HepG2 (cell line): Measurements from ENCODE around the gene TEKT5. TPM values are rescaled to one million over a fixed set of nuclear protein-coding genes. Genes with fewer than 3 reads are reported as not detected.

ENCODE experiments used
- ELF1 ChIP-seq: sonication (generic); formaldehyde crosslinking; IDR thresholded peaks from 2 replicates; pipeline ENCODE4 v1.4.0; 2020; ENCODE audit warnings: missing genetic modification reagents
- FOSL2 ChIP-seq: sonication (generic); formaldehyde crosslinking; IDR thresholded peaks from 2 replicates; pipeline ENCODE4 v1.4.0; 2020; ENCODE audit warnings: missing genetic modification reagents
- FOXA1 ChIP-seq, 2 experiments: fragments of 450-650 bp in 1 of 2; sonication (generic) in 1 of 2; formaldehyde crosslinking in 1 of 2; IDR thresholded peaks; 2 replicates each; pipeline versions ENCODE4 v1.4.0 to v1.6.1; 2016 to 2020; ENCODE audit warnings: missing genetic modification reagents in 1 of 2
- MED8 ChIP-seq: sonication (generic); formaldehyde crosslinking; IDR thresholded peaks from 2 replicates; pipeline ENCODE4 v1.8.1; 2023; ENCODE audit warnings: mild to moderate bottlenecking, missing genetic modification reagents; ENCODE audit not compliant: insufficient replicate concordance
- NFATC3 ChIP-seq: sonication (generic); formaldehyde crosslinking; IDR thresholded peaks from 2 replicates; pipeline ENCODE4 v1.5.1; 2020; ENCODE audit warnings: mild to moderate bottlenecking, missing genetic modification reagents
- RARA ChIP-seq: IDR thresholded peaks from 2 replicates; pipeline ENCODE4 v1.6.1; 2016; ENCODE audit warnings: missing genetic modification reagents, missing compliant biosample characterization
- RXRB ChIP-seq: IDR thresholded peaks from 2 replicates; pipeline ENCODE4 v1.6.1; 2016; ENCODE audit warnings: borderline replicate concordance, missing genetic modification reagents, missing compliant biosample characterization
- SOX5 ChIP-seq: IDR thresholded peaks from 2 replicates; pipeline ENCODE4 v1.6.1; 2016; ENCODE audit warnings: borderline replicate concordance
- SP4 ChIP-seq: sonication (generic); formaldehyde crosslinking; IDR thresholded peaks from 2 replicates; pipeline ENCODE4 v1.8.1; 2023; ENCODE audit warnings: mild to moderate bottlenecking, missing genetic modification reagents
- TSC22D2 ChIP-seq: sonication (generic); formaldehyde crosslinking; IDR thresholded peaks from 2 replicates; pipeline ENCODE4 v1.5.1; 2020; ENCODE audit warnings: missing genetic modification reagents, mild to moderate bottlenecking, borderline replicate concordance
- ZFP36L2 ChIP-seq: sonication (generic); formaldehyde crosslinking; IDR thresholded peaks from 2 replicates; pipeline ENCODE4 v1.4.0; 2020; ENCODE audit warnings: missing genetic modification reagents
- ZMYM4 ChIP-seq: sonication (generic); formaldehyde crosslinking; IDR thresholded peaks from 2 replicates; pipeline ENCODE4 v1.8.1; 2023; ENCODE audit warnings: mild to moderate bottlenecking, missing genetic modification reagents
- ZNF121 ChIP-seq: sonication (generic); formaldehyde crosslinking; IDR thresholded peaks from 2 replicates; pipeline ENCODE4 v1.5.0; 2020; ENCODE audit warnings: mild to moderate bottlenecking, missing genetic modification reagents
- ZNF143 ChIP-seq: sonication (generic); formaldehyde crosslinking; IDR thresholded peaks from 2 replicates; pipeline ENCODE4 v1.4.0; 2020; ENCODE audit warnings: missing genetic modification reagents
- ZNF225 ChIP-seq: sonication (generic); formaldehyde crosslinking; IDR thresholded peaks from 2 replicates; pipeline ENCODE4 v1.4.0; 2020; ENCODE audit warnings: mild to moderate bottlenecking, missing genetic modification reagents
- ZNF24 ChIP-seq: fragments of 450-650 bp; IDR thresholded peaks from 2 replicates; pipeline ENCODE4 v1.6.1; 2017; ENCODE audit warnings: antibody characterized with exemption, mild to moderate bottlenecking
- ZNF501 ChIP-seq: sonication (generic); formaldehyde crosslinking; IDR thresholded peaks from 2 replicates; pipeline ENCODE4 v1.5.1; 2020; ENCODE audit warnings: mild to moderate bottlenecking, moderate library complexity, missing genetic modification reagents
- ZNF567 ChIP-seq: sonication (generic); formaldehyde crosslinking; IDR thresholded peaks from 2 replicates; pipeline ENCODE4 v1.8.1; 2023; ENCODE audit warnings: mild to moderate bottlenecking, missing genetic modification reagents, borderline replicate concordance
- ZNF589 ChIP-seq: sonication (generic); formaldehyde crosslinking; conservative IDR thresholded peaks from 2 replicates; pipeline ENCODE4 v1.8.0; 2022; ENCODE audit warnings: mild to moderate bottlenecking, moderate library complexity, missing genetic modification reagents
- ZNF615 ChIP-seq: sonication (generic); formaldehyde crosslinking; IDR thresholded peaks from 2 replicates; pipeline ENCODE4 v1.5.0; 2020; ENCODE audit warnings: mild to moderate bottlenecking, missing genetic modification reagents, borderline replicate concordance
- ZNF737 ChIP-seq: sonication (generic); formaldehyde crosslinking; IDR thresholded peaks from 2 replicates; pipeline ENCODE4 v1.5.0; 2020; ENCODE audit warnings: missing genetic modification reagents, mild to moderate bottlenecking, borderline replicate concordance
- ZNF772 ChIP-seq: sonication (generic); formaldehyde crosslinking; IDR thresholded peaks from 2 replicates; pipeline ENCODE4 v1.5.0; 2020; ENCODE audit warnings: mild to moderate bottlenecking, missing genetic modification reagents
- ZNF792 ChIP-seq: IDR thresholded peaks from 2 replicates; pipeline ENCODE4 v1.6.1; 2016
- ZNF839 ChIP-seq: sonication (generic); formaldehyde crosslinking; IDR thresholded peaks from 2 replicates; pipeline ENCODE4 v1.4.0; 2020; ENCODE audit warnings: missing genetic modification reagents, mild to moderate bottlenecking, borderline replicate concordance
- polyA plus RNA-seq, 8 experiments: library from polyadenylated mRNA; depleted of rRNA in 3 of 8; stranded (reverse) in 7 of 8; unstranded in 1 of 8; fragments of >200 nt; fragmentation: Illumina TruSeq in 4 of 8; extraction: Trizol in 4 of 8; gene quantifications; 2 replicates each; pipeline versions ENCODE4 v1.2.1 to v1.2.3, GENCODE V29; 2011 to 2016; ENCODE audit warnings: low read depth in 4 of 8, missing spikeins in 1 of 8, mixed read lengths in 1 of 8; ENCODE audit not compliant: insufficient read depth in 1 of 8
- total RNA-seq, 5 experiments: library from RNA; depleted of rRNA; stranded (reverse); fragments of >200 nt; fragmentation: Illumina TruSeq; extraction: Trizol; gene quantifications; 2 replicates each; pipeline ENCODE4 v1.2.3, GENCODE V29; 2016; ENCODE audit warnings: low read depth in 1 of 5
- TF ChIP-seq, protein P1 (sequence below): IDR thresholded peaks from 2 replicates; pipeline ENCODE4 v1.6.1; 2016
- TF ChIP-seq, protein P2 (sequence below): sonication (generic); formaldehyde crosslinking; IDR thresholded peaks from 2 replicates; pipeline ENCODE4 v1.5.1; 2020; ENCODE audit warnings: missing genetic modification reagents, mild to moderate bottlenecking, borderline replicate concordance
- TF ChIP-seq, protein P3 (sequence below): sonication (generic); formaldehyde crosslinking; IDR thresholded peaks from 2 replicates; pipeline ENCODE4 v1.8.0; 2022; ENCODE audit warnings: mild to moderate bottlenecking, missing genetic modification reagents

TEKT5 gene
- total and polyA plus RNA-seq, 2 of the 13 experiments (the other 11 are each of a cell fraction or from before 2014, with no cell fraction given), result 0.16 TPM; not detected in 1

DNA sequence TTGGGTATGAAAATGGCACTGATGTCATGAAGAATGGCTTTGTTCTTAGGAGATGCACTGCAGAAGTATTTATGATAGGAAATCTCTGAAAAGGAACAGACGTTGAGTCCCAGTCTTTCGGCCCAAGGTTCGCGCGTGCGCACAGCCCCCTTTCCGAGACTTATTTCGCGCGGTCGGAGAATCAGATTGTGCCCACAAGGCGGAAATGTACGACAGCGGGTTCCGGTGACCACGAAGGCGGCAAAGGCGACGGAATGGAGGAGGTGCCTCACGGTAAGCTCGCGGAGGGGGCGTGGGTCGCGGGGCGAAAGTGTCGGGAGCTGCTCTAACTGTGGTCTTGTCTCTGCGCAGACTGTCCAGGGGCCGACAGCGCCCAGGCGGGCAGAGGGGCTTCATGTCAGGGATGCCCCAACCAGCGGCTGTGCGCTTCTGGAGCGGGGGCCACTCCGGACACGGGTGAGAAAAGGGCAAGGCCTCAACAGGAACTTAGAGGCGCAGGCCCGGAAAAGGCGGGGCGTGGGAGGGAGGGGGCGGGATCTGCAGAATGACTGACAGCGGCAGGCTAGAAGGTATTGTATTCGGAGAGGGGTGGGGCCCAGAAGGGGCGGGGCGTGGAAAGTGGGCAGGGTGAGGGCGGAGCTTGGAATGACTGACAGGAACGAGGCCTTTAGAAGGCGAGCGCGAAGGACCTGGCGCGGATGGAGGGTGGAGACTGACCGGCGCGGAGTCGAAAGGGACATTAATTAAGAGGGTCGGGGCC, 49.1 kb upstream of the TEKT5 start, which contains the start of gene NUBP1 (continued):
- TF ChIP-seq ZNF24 (no peak), ZNF792 (CRISPR knock-in tag) (peak; percentile 86), ELF1 (CRISPR knock-in tag) (peak; percentile 97), ZNF121 (peak; percentile 39; the same call in 1 of the 2 replicates), SP4 (CRISPR knock-in tag) (peak; percentile 98), NFATC3 (CRISPR knock-in tag) (peak; percentile 91), ZFP36L2 (CRISPR knock-in tag) (peak; percentile 88; the same call in 1 of the 2 replicates), ZNF615 (CRISPR knock-in tag) (peak; percentile 19; the same call in 1 of the 2 replicates), RXRB (peak; percentile 65; the same call in 1 of the 2 replicates), ZMYM4 (peak; percentile 94), FOXA1 (IDR thresholded peaks at IDR 0.05) (no peak), FOXA1 (CRISPR knock-in tag; IDR thresholded peaks at IDR 0.05) (no peak; the same call in 1 of the 2 replicates), ZNF143 (CRISPR knock-in tag) (peak; percentile 53; the same call in 1 of the 2 replicates), ZNF839 (CRISPR knock-in tag) (peak; percentile 97; the same call in 1 of the 2 replicates), FOSL2 (peak; percentile 74), ZNF737 (CRISPR knock-in tag) (0 out of 2 replicates have a peak, but pooled peaks have one; percentile 56), RARA (CRISPR knock-in tag) (peak; percentile 67), ZNF567 (peak; percentile 98), ZNF501 (CRISPR knock-in tag) (peak; percentile 100), ZNF589 (CRISPR knock-in tag) (peak; percentile 94), MED8 (peak; percentile 92), ZNF772 (CRISPR knock-in tag) (peak; percentile 99), TSC22D2 (CRISPR knock-in tag) (peak; percentile 94), SOX5 (CRISPR knock-in tag) (peak; percentile 20; the same call in 1 of the 2 replicates), ZNF225 (CRISPR knock-in tag) (peak; percentile 99)
- TF ChIP-seq, protein P1, sequence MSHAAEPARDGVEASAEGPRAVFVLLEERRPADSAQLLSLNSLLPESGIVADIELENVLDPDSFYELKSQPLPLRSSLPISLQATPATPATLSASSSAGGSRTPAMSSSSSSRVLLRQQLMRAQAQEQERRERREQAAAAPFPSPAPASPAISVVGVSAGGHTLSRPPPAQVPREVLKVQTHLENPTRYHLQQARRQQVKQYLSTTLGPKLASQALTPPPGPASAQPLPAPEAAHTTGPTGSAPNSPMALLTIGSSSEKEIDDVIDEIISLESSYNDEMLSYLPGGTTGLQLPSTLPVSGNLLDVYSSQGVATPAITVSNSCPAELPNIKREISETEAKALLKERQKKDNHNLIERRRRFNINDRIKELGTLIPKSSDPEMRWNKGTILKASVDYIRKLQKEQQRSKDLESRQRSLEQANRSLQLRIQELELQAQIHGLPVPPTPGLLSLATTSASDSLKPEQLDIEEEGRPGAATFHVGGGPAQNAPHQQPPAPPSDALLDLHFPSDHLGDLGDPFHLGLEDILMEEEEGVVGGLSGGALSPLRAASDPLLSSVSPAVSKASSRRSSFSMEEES (CRISPR knock-in tag), result no peak
- TF ChIP-seq, protein P2, sequence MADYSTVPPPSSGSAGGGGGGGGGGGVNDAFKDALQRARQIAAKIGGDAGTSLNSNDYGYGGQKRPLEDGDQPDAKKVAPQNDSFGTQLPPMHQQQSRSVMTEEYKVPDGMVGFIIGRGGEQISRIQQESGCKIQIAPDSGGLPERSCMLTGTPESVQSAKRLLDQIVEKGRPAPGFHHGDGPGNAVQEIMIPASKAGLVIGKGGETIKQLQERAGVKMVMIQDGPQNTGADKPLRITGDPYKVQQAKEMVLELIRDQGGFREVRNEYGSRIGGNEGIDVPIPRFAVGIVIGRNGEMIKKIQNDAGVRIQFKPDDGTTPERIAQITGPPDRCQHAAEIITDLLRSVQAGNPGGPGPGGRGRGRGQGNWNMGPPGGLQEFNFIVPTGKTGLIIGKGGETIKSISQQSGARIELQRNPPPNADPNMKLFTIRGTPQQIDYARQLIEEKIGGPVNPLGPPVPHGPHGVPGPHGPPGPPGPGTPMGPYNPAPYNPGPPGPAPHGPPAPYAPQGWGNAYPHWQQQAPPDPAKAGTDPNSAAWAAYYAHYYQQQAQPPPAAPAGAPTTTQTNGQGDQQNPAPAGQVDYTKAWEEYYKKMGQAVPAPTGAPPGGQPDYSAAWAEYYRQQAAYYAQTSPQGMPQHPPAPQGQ (CRISPR knock-in tag), result peak; percentile 84; the same call in 1 of the 2 replicates
- TF ChIP-seq, protein P3, sequence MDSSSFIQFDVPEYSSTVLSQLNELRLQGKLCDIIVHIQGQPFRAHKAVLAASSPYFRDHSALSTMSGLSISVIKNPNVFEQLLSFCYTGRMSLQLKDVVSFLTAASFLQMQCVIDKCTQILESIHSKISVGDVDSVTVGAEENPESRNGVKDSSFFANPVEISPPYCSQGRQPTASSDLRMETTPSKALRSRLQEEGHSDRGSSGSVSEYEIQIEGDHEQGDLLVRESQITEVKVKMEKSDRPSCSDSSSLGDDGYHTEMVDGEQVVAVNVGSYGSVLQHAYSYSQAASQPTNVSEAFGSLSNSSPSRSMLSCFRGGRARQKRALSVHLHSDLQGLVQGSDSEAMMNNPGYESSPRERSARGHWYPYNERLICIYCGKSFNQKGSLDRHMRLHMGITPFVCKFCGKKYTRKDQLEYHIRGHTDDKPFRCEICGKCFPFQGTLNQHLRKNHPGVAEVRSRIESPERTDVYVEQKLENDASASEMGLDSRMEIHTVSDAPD (CRISPR knock-in tag), result peak; percentile 86
